Heart left ventricle (tissue), 13 donors: ENCODE results near the gene RHBDF2.
"Not testable (repeated sequence)": the region's sequence is repeated elsewhere in the genome, so short reads cannot be mapped to it uniquely, and the experiment has no call there.

Experiments
- POLR2A ChIP-seq, 2 donors: fragments of 450-650 bp; IDR thresholded peaks; one replicate each; pipeline ENCODE4 v1.6.1; 2017; ENCODE audit warnings: antibody characterized with exemption in 2 of 2, mild to moderate bottlenecking in 2 of 2, moderate library complexity in 2 of 2
- TF ChIP-seq, protein P1 (sequence below), 12 donors: fragments of 200-600 bp; sonication (generic) in 4 of 12; IDR thresholded peaks; one replicate each; pipeline versions ENCODE4 v1.5.0 to v1.8.0; 2018 to 2022; ENCODE audit warnings: antibody characterized with exemption in 12 of 12, mild to moderate bottlenecking in 5 of 12
- donor health status: ischemic (EF 13 %, LVEDD 7.1; RV severe dilation, severe dysfunction).
- donor health status: DM: no; HTN: yes; CAD: no.
- donor health status: DM: no; HTN: no; CAD: no.
- donor health status: ischemic (EF 25% LVEDD 6.9; RV normal size, moderate dysfunction).
- donor health status: ischemic (EF 25% LVEDD 5.7; RV mildly dilated, moderate dysfunction).
- donor health status: ischemic (EF 35%, LVEDD 5.7; RV mildly dilated, moderate dysfunction).
- donor health status: nonischemic (EF 11% LVEDD 7.7; RV severe dilation, severe dysfunction).
- donor health status: DM: yes; HTN: yes; CAD: no.
- donor health status: PGD.
- donor health status: ischemic (EF 29% LVEDD 5.4; RV normal size, mild dysfunction).
- donor health status: nonischemic (EF 23%, LVEDD 6.1; RV moderate dilation, normal function).

DNA sequence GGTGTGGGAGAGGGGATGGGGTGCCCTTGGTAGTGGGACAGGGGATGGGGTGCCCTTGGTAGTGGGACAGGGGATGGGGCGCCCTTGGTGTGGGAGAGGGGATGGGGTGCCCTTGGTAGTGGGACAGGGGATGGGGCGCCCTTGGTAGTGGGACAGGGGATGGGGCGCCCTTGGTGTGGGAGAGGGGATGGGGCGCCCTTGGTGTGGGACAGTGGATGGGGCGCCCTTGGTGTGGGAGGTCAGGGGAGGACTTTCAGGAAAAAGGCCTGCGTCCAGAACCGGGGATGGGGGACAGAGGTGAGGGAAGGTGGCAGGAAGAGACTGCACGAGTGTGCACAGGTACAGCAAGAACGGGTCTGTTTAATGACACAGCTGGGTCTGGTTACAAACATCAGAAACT, 25.8 kb upstream of the RHBDF2 start:
- TF ChIP-seq POLR2A (IDR thresholded peaks at IDR 0.05) = not testable (repeated sequence)
- TF ChIP-seq, protein P1, sequence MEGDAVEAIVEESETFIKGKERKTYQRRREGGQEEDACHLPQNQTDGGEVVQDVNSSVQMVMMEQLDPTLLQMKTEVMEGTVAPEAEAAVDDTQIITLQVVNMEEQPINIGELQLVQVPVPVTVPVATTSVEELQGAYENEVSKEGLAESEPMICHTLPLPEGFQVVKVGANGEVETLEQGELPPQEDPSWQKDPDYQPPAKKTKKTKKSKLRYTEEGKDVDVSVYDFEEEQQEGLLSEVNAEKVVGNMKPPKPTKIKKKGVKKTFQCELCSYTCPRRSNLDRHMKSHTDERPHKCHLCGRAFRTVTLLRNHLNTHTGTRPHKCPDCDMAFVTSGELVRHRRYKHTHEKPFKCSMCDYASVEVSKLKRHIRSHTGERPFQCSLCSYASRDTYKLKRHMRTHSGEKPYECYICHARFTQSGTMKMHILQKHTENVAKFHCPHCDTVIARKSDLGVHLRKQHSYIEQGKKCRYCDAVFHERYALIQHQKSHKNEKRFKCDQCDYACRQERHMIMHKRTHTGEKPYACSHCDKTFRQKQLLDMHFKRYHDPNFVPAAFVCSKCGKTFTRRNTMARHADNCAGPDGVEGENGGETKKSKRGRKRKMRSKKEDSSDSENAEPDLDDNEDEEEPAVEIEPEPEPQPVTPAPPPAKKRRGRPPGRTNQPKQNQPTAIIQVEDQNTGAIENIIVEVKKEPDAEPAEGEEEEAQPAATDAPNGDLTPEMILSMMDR (IDR thresholded peaks at IDR 0.05) = not testable (repeated sequence)
